Brain microvascular endothelial cell (primary cell): ENCODE measurements around the gene ZNF385D.

Experiments
- DNase-seq: peaks from one replicate; pipeline ENCODE4 v3.0.0-alpha.2; 2020
- H3K27ac ChIP-seq: fragments of 250-450 bp; sonication (Bioruptor Pico); 2 replicates; pipeline ENCODE4 v1.5.1; 2020; ENCODE audit warnings: mild to moderate bottlenecking, moderate library complexity
- H3K27me3 ChIP-seq: fragments of 250-450 bp; sonication (Bioruptor Pico); replicated peaks from 2 replicates; pipeline ENCODE4 v1.5.1; 2020; ENCODE audit warnings: mild to moderate bottlenecking
- H3K36me3 ChIP-seq: fragments of 250-450 bp; sonication (Bioruptor Pico); replicated peaks from 2 replicates; pipeline ENCODE4 v1.5.1; 2020; ENCODE audit warnings: mild to moderate bottlenecking
- H3K4me3 ChIP-seq: 2 replicates; pipeline ENCODE4 v1.5.1; 2011; ENCODE audit warnings: low read depth, mild to moderate bottlenecking, control low read depth, low read length, moderate library complexity
- CTCF ChIP-seq: IDR thresholded peaks from 2 replicates; pipeline ENCODE4 v1.5.1; 2011; ENCODE audit warnings: low read depth, mild to moderate bottlenecking, moderate library complexity, low read length, control low read depth, inconsistent platforms; ENCODE audit errors: missing control alignments
- in situ Hi-C: cut with HindIII; loops from 2 replicates; pipeline ENCODE4 v1.10.0; 2017; ENCODE audit warnings: low sequenced_read_pairs, low pct_ligation_motif_present

The ZNF385D gene

GRCh38 chr3:21433751-21434150, 317.3 kb downstream of the ZNF385D start:
- in situ Hi-C loops = no loop called here
- H3K4me3 ChIP-seq = no peak overlapping the region
- H3K36me3 ChIP-seq = no peaks in the 10 kb centered on the region
- no peaks in the 10 kb centered on the region for H3K27me3 ChIP-seq
- no peak for DNase-seq
- no peak overlapping the region for H3K27ac ChIP-seq
- no peak for TF ChIP-seq CTCF

- no peaks in the 10 kb centered on the region for H3K27me3 ChIP-seq
- in situ Hi-C loops = no loop called here
- no peak overlapping the region for H3K27ac ChIP-seq
- no peak overlapping the region for H3K4me3 ChIP-seq
- no peak for DNase-seq
- H3K36me3 ChIP-seq = no peaks in the 10 kb centered on the region
- no peak for TF ChIP-seq CTCF
Observed at GRCh38 chr3:21426920-21427319, 324.1 kb downstream of the ZNF385D start.

- no peak for TF ChIP-seq CTCF
- Histone ChIP-seq H3K36me3 (no peaks in the 10 kb centered on the region), H3K27ac (no peak overlapping the region), H3K27me3 (no peaks in the 10 kb centered on the region), H3K4me3 (no peak overlapping the region)
- DNase-seq = no peak
- in situ Hi-C loops = no loop called here
Observed at GRCh38 chr3:21425715-21426114, 325.3 kb downstream of the ZNF385D start.

GRCh38 chr3:21421096-21421495, 329.9 kb downstream of the ZNF385D start:
- Histone ChIP-seq H3K27ac (no peak overlapping the region), H3K4me3 (no peak overlapping the region), H3K36me3 (no peaks in the 10 kb centered on the region), H3K27me3 (no peaks in the 10 kb centered on the region)
- DNase-seq = no peak
- TF ChIP-seq CTCF = no peak
- in situ Hi-C loops = no loop called here

GRCh38 chr3:21417991-21418390, 333.0 kb downstream of the ZNF385D start:
- Histone ChIP-seq H3K27me3 (no peaks in the 10 kb centered on the region), H3K36me3 (no peaks in the 10 kb centered on the region), H3K27ac (no peak overlapping the region), H3K4me3 (no peak overlapping the region)
- no peak for TF ChIP-seq CTCF
- peak; percentile 10 for DNase-seq
- in situ Hi-C loops = no loop called here

GRCh38 chr3:21414506-21414905, 336.5 kb downstream of the ZNF385D start:
- Histone ChIP-seq H3K4me3 (no peak overlapping the region), H3K27ac (no peak overlapping the region), H3K36me3 (no peaks in the 10 kb centered on the region), H3K27me3 (no peaks in the 10 kb centered on the region)
- DNase-seq = no peak
- in situ Hi-C loops = no loop called here
- TF ChIP-seq CTCF = no peak
